ENCODE measurements around the gene MAD1L1.
A peak's percentile ranks its signal among the peaks of the same experiment; 100 is the strongest.
"Not testable (repeated sequence)": the region's sequence is repeated elsewhere in the genome, so short reads cannot be mapped to it uniquely, and the experiment has no call there.

Gene MAD1L1

DNA sequence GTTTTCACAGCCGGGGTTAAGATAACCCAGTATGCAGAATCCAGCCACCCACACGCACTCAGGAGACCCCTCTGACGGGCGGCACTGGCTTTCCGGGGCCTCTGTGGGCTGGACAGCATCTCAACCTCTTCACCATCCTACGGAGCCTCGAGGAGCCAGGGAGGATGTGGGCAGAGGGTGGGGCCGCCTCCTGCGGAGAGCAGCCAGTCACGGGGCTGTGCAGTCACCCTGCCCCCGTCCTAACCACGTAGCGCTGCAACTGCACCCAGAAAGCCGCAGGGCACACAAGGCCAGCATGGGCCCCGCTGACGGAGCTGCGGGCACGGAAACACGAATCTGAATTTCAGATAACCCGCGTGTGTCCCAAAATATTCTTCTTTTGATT lies 292.4 kb downstream of the MAD1L1 start:
- DNase-seq (ENCODE audit: low read depth): peak; percentile 74

DNA sequence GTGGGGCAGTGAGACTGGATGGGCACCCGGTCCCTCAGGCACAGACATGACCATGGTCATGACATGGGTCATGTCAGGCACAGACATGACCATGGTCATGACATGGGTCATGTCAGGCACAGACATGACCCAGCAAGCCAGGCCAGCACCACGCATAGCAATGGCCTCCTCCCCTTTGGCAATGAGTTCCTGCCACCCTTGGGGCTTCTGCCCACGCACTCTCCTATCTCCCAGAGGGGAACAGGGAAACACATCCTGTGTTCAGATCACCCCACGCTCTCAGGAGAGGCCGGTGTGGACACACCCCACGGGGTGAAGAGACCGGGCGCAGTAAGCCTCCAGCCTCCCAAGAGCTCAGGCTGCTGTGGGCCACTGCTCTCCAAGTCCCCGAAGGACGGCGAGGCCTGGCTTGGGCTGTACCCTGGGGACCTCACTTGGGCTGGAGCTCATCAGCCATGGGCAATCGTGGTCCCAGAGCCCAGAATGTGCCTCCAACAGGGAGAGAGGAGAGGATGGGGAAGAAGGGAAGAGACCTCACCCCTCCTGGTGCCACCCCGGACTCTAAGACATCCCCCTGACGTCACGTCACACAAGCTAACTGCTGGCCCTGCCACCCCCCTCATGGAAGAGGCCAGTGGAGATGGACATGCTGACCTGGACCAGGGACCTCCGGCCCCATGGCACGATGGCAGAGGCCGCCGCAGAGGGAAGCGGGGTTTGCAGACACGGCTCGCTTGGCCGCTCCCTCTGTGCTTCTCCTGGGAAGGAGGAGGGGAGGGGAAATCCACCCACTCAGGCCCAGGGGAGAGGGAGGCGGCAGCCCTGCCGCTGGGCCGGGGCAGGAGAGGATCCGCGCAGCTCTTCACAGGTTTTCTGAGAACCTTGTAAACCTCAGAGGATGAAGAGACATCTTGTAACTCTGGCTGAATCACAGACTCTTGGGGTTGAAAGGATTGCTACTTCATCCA lies 293.0 kb downstream of the MAD1L1 start:
- DNase-seq (ENCODE audit: low read depth): no peak

DNA sequence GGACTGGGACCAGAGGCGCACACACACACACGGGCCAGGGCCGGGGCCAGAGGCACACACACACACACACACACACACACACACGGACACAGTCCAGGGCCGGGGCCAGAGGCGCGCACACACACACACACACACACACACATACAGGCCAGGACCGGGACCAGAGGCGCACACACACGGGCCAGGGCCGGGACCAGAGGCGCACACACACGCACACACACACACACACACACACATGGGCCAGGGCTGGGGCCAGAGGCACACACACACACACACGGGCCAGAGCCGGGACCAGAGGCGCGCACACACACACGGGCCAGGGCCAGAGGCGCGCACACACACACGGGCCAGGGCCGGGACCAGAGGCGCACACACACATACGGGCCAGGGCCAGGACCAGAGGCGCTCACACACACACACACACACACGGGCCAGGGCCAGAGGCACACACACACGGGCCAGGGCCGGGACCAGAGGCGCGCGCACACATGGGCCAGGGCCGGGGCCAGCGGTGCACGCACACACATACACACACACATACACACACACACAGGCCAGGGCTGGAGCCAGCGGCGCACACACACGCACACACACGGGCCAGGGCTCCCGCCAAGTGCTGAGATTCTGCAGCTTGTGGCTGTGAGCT lies 293.8 kb downstream of the MAD1L1 start:
- DNase-seq (ENCODE audit: low read depth): no peak

DNA sequence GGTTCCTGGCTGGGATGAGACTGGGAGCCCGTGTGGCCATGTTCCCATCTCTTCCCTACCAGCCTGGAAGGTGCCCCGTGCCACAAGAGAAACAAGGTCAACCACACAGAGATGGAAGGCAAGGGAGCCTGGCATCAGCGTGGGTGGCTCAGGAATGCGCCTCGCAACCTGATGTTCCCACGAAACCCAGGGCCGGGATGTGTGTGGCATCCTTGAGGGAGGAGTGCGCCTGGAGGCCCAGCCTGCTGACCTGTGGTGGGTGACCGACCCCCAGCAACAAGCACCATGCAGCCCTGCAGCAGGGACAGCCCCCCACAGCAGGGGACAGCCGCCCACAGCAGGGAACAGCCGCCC lies 295.5 kb downstream of the MAD1L1 start:
- DNase-seq (ENCODE audit: low read depth): no peak

DNA sequence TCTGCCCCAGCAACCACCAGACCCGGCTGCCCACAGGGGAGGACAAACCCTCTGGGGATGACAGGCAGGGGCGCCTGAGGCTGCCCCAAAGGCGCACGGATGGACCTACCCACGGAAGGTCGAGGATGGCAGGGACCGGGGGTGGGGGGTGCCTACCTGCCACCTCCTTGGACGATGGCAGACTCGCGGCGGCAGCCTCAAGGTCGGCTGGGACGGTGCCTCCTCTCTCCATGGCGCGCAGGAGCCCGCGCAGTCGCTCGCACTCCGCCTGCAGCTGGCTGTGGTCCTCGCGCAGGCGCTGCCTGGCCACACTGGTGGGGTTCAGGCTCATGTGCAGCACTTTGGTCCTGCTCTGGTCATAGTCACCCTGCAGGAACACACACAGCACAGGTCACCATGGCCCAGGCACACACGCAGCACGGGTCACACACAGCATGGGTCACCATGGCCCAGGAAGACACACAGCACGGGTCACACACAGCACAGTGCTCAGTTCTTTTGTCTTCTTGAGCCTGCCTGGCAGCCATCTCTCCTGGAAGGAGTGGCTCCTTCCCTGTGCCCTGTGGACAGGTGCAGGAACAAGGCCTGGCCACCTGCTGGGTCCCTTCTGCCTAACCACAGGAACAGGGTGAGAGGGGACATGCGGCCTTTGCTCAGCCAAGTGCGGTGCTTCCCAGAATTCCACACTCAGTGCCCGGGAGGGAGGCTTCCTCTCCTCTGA lies 296.1 kb downstream of the MAD1L1 start:
- no peak for DNase-seq (ENCODE audit: low read depth)

DNA sequence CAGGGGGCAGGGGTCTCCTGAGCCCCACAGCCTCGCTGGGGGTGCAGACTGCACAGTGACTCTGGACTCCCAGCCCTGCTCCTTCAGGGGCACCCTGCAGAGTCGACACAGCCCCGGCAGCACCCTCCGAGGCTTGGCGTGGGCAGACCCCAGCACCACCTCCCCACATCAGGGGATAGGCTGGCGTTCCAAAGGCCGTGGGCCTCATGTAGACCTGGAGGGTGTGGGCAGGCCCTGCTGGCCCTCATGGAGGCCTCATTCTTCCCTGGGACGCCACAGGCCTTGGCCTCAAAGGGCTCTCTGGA lies 296.8 kb downstream of the MAD1L1 start:
- DNase-seq (ENCODE audit: low read depth): no peak

DNA sequence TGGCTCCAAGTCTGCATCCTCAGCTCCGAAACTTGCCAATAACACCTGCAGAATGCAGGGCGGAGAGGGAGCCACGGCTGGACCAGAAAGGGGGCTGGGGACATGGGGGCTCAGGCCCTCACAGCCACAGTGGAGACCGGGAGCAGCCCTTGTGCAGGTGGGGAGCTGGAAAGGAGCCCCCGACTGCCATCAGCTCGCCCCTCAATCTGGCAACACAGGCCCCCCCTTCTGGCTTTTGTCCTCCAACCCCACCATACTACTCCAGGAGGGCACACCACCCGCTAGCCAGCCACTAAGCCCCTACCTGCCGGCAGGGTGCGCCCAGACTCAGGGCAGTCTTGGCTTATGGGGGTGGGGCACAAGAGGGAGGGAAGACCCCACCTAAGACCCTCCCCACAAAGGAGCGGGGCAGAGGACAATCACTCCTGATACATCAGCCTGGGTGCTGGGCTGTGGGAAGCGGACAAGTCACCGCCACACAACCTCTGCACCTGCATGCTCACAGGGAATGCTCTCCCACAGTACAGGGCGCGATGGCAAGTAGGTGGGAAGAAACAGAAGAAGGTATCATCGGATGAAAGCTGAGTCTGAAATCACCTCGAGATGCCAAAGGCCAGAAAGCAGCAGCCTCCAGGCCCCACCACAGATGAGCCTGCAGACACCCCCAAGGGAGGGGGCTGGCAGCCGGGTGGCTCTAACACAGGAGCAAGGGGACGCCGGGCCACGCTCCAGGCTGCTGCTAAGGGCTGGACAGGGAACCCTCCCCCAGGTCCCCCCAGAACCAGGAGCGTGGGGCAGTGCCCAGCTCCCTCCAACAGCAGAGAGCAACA lies 297.4 kb downstream of the MAD1L1 start:
- no peak for DNase-seq (ENCODE audit: low read depth)

DNA sequence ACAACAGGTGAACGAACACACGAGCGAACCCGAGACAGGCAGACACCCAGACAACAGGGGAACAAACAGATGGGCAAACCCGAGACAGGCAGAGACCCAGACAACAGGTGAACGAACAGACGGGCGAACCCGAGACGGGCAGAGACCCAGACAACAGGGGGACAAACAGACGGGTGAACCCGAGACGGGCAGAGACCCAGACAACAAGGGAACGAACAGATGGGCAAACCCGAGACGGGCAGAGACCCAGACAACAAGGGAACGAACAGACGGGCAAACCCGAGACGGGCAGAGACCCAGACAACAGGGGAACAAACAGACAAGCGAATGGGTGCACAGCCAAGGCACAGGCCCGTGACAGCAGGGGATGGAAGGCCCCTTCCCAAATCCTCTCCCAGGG lies 298.0 kb downstream of the MAD1L1 start:
- no peak for DNase-seq (ENCODE audit: low read depth)

DNA sequence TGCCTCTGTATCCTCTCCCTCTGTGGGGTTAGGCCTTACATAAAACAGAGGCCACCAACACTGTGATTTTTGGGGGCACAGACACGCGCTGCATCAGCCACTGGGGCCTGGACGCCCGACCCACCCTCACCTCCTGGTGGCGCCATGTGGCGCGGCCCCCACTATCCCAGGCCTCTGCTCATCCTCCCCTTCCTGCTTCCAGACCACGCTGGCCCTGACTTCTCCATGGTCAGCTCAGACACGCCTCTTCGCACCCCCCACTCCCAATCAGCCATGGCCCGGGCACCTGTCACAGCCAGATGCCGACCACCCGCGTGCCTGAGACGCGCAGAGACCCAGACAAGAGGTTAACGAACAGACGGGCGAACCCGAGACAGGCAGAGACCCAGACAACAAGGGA lies 298.7 kb downstream of the MAD1L1 start:
- DNase-seq (ENCODE audit: low read depth): no peak

DNA sequence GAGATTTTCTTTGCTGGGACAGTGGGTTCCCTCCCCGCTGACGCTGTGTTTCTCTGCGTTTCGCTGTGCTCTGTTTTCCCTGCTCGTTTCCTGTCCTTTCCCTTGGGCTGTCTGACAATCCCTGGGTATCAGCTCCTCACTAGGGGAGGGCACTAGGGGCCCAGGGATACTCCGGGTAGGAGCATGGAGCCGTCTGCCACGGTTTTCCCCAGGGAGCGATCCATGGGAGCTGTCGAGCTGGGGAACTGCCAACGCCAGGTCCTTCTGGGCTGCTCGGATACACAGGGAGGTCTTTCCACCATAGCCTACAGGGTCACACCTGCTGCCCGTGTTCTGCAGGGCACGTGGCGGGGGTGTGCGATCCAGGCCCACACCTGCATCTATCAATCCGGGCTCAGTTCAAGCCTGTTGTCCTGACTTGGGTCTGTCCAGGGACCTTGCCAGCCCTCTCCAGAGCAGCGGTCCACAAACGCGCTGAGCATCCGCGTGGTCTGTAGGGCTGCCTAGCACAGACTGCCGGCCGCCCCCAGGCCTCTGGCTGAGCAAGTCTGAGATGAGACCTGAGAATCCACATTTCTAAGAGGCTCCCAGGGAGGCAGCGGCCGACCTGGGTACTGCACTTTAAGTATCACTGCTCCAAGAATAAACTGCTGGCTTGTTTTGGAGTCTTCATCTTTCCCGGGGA lies 299.5 kb downstream of the MAD1L1 start:
- no peak for DNase-seq (ENCODE audit: low read depth)

DNA sequence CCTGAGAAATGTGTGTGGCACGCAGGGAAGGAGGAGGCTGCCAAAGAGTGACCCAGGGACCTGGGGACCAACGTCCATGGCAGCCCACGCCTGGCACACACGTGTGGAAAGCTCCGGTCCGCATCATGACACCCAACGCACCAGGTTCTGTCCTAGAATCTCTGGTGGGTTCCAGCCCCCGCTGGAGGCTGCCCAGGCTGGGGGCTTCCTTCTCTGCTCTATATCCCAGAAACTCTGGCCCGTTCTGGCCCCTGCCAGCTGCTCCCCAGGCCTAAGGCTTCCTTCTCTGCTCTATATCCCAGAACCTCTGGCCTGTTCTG lies 300.8 kb downstream of the MAD1L1 start:
- no peak for DNase-seq (ENCODE audit: low read depth)

DNA sequence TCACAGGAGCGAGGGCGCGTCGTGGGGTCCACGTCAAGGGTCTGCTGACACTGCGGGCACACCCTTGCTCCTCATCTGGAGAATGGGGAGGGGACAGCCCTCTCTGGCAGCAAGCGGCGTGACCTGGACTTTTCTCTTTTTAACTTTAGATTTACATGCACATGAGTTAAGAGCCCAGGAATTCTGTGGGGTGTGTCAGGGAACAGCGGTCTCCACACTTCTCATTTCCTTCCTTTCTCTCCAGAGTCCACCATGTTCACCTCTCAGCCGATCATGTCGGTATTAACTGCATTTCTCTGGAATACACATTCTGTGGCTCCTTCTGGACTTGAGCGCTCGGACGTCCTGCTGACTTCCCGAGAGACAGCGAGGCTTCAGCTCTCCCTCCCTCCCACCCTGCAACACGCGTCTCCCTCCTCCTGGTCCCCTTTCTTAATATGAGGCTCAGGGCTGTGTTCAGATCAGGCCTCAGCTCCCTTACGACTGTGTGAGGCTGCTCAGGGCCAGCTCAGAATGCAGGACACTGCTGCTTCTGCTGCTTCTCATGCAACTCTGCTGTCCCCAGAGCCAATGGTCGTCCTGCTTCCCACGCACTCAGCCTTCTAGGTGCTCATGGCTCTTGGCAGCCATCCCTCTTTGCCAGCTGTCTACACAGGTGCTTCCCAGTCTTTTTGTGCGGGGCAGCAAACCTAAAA lies 301.3 kb downstream of the MAD1L1 start:
- DNase-seq (ENCODE audit: low read depth): no peak

DNA sequence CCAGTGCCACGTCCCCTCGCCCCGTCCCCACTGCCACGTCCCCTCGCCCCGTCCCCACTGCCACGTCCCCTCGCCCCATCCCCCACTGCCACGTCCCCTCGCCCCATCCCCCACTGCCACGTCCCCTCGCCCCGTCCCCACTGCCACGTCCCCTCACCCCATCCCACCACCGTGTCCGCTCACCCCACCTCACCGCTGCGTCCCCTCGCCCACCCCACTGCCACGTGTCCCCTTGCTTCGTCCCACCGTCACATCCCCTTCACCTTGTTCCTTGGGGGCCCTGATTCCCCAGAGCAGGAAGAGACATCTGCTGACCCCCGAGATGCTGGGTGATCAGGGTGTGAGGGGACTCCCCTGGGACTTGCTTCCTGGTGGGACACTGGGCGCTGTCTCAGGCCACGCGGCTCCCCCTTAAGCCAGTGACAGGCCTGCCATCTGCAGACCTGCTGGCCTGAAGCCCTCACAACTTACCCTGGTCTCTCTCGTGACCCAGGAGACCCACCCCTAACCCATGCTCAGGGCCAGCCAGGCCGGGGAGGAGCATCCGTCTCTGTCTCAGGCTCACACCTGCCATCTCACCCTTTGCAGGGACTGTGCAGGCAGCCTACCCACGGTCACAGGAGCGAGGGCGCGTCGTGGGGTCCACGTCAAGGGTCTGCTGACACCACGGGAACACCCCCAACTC lies 302.2 kb downstream of the MAD1L1 start:
- no peak for DNase-seq (ENCODE audit: low read depth)

DNA sequence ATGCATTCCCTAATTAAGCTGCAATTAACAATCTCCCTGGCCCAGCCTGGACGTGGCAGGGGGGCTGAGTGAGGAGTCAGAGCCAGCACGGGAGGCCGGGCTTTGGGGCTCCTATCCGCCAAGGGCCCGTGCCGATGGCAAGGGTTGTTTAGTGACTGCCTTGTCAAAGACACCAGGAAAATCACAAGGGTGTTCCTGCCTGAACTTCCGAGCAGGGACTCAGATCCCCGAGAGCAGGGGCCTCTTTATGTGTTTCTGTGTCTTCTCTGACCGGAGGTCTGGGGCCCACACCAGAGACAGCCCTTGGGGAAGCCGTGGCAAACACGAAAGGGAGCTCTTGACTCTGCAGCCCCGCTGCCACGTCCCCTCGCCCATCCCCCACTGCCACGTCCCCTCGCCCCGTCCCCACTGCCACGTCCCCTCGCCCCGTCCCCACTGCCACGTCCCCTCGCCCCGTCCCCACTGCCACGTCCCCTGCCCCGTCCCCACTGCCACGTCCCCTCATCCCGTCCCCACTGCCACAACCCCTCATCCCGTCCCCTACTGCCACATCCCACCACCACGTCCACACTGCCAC lies 303.3 kb downstream of the MAD1L1 start:
- DNase-seq (ENCODE audit: low read depth): not testable (repeated sequence)

DNA sequence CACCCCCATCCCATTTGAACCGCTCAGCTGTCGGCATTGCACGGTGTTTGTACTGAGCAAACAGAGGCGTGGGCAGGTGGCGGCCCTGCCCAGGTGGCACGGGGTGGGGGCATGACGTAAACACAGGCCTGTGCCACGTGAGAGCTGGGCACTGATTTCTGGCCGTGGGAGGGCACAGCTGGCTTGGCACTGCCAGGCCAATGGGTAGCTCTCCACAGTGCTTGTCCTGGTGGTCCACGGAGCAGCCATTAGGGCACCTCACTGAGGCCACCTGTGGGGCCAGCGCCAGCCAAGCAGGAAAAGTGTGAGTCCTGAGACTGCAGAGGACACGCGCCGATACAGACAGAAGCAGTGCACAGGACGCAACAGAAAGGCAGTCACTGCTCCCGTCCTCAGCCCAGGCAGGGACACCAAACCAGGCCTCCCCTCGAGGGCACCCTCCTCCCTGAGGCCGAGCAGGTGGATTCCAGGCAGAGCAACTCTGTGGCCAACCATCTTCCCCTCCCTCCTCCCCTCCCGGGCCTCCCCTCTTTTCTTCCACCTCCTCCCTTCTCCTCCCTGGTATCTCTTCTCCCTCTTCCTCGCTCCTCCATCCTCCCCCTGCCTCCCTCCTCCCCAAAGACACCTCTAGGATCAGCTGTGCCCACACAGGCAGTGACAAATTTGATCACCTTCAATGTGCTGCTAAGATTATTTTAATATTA lies 303.9 kb downstream of the MAD1L1 start:
- no peak for DNase-seq (ENCODE audit: low read depth)

DNA sequence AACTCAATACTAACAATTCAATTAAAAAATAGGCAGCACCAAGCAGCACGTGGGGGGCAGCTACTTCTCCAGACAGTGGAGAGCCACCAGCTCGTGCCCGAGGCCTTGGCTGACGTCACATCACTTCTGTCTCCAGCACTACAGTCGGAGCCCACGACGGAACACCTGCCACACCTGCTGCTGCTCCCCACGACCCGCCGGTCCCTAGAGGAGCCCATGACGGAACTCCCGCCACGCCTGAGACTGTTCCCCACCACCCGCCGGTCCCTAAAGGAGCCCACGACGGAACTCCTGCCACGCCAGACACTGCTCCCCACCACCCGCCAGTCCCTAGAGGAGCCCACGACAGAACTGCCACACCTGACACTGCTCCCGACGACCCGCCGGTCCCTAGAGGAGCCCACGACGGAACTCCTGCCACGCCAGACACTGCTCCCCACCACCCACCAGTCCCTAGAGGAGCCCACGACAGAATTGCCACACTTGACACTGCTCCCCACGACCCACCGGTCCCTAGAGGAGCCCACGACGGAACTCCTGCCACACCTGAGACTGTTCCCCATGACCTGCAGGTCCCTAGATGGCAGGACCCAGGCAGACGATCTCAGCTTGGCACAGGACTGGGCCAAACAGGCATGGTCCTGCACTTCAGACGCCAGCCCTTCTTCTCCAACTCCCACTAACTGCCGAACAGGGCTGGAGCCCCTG lies 304.7 kb downstream of the MAD1L1 start:
- DNase-seq (ENCODE audit: low read depth): no peak

DNA sequence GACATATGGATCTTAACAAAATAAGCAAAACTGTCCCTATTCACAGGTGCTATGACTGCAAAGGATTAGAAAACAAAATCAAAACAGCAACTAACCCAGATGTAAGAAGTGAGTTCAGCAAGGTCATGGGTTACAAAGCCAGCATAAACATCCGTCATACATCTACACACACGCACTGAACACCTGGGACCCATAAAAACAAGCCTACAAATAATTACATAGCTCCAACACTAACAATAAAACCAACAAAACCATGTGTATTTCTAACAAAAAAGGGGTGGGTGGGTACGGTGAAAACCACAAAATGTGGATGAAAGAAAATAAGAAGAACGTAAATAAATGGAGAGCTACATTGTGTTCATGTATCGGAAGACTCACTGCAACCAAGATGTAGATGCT lies 305.8 kb downstream of the MAD1L1 start:
- DNase-seq (ENCODE audit: low read depth): no peak

DNA sequence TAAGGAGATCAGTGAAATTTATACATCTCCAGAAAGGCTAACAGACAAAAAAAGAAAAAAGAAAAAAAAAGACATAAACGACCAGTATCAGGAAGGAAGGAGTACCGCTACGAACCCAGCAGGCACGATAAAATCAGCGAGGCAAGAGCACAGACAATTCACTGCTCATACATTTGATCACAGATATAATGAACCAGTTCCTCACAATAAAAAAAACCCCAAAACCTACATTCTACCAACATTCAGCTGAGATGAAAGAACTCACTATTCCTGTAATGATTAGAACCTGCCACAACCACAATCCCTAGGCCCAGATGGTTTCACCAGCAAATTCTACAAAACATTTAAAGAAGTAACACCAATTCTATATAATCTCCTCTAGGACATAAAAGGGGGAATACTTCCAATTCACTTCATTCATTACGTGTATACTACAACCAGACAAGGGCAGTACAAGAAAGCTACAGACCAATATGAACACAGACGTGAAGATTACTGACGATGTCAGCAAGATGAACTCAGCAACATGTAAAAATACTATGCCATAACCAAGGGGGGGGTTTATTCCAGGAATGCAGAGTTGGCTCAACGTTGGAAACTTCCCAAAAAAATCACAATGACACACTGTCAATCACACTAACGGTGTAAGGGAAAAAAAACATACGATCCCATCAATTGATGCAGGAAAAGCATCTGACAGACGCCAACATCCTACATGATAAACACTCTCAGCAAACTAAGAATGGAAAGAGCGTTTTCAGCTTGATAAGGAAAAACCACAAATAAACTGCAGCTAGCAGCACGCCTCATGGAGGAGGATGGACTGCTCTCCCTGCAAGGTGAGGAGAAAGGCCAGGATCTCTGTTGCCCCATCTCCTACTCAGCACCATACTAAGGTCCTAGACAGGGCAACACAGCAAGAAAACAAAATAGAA lies 306.5 kb downstream of the MAD1L1 start:
- no peak for DNase-seq (ENCODE audit: low read depth)

All from fibroblast of gingiva (primary cell).